H1 (cell line): ENCODE data around the gene KCNMA1. TPM values are rescaled to one million over a fixed set of nuclear protein-coding genes. Genes with fewer than 3 reads are reported as not detected.

ENCODE experiments used
- CTCF ChIA-PET: fragments of 300-600 bp; sonication (Branson Sonifier 250); formaldehyde crosslinking; loops from one replicate; lab custom pipeline; 2021; ENCODE audit not compliant: partially characterized antibody; lab: Charles Lee
- POLR2A ChIA-PET: fragments of 300-600 bp; sonication (Branson Sonifier 250); formaldehyde crosslinking; loops from one replicate; lab custom pipeline; 2021; ENCODE audit warnings: inconsistent platforms; ENCODE audit not compliant: partially characterized antibody; lab: Charles Lee
- DNase-seq, 2 experiments: peaks; one replicate each; pipeline versions ENCODE4 v3.0.0 to v3.0.0-alpha.2; 2010 to 2022; ENCODE audit warnings: low spot score in 2 of 2, low read depth in 1 of 2, mixed read lengths in 1 of 2
- FAIRE-seq: peaks from 2 replicates; lab custom pipeline; 2011; peaks lifted over from hg19 to GRCh38; lab: Jason Lieb, UNC
- H2AFZ ChIP-seq: 2 replicates; pipeline ENCODE4 v1.8.1; 2012; ENCODE audit warnings: low read length, inconsistent platforms
- H2AK5ac ChIP-seq: 2 replicates; pipeline ENCODE4 v1.6.1; 2013; ENCODE audit warnings: low read depth, low read length
- H2BK120ac ChIP-seq: replicated peaks from 2 replicates; pipeline ENCODE3; 2013; ENCODE audit warnings: low read depth, low read length, inconsistent platforms
- H2BK12ac ChIP-seq: 2 replicates; pipeline ENCODE4 v1.6.1; 2013; ENCODE audit warnings: low read depth, low read length
- H2BK15ac ChIP-seq: 2 replicates; pipeline ENCODE4 v1.6.1; 2013; ENCODE audit warnings: low read length
- H2BK20ac ChIP-seq: 2 replicates; pipeline ENCODE4 v1.6.1; 2013; ENCODE audit warnings: low read length
- H2BK5ac ChIP-seq: 2 replicates; pipeline ENCODE4 v1.6.1; 2013; ENCODE audit warnings: low read depth, low read length
- H3K14ac ChIP-seq: 2 replicates; pipeline ENCODE4 v1.6.1; 2013; ENCODE audit warnings: inconsistent platforms; ENCODE audit not compliant: insufficient read length
- H3K18ac ChIP-seq: 2 replicates; pipeline ENCODE4 v1.6.1; 2013; ENCODE audit warnings: low read length; ENCODE audit errors: extremely low read depth
- H3K23ac ChIP-seq: 2 replicates; pipeline ENCODE4 v1.6.1; 2013; ENCODE audit warnings: inconsistent platforms; ENCODE audit not compliant: insufficient read length
- H3K23me2 ChIP-seq: 2 replicates; pipeline ENCODE4 v1.6.1; 2013; ENCODE audit warnings: low read depth, low read length
- H3K27ac ChIP-seq: 2 replicates; pipeline ENCODE4 v1.6.1; 2011; ENCODE audit warnings: low read depth, low read length, inconsistent platforms
- H3K27me3 ChIP-seq, 4 experiments: replicated peaks in 1 of 4; 1 replicate in 1 of 4; 2 replicates in 3 of 4; pipeline versions ENCODE4 v1.6.1 to v1.8.1; 2011 to 2013; ENCODE audit warnings: low read length in 3 of 4, mild to moderate bottlenecking in 3 of 4, inconsistent platforms in 2 of 4, mixed read lengths in 2 of 4, moderate library complexity in 1 of 4; ENCODE audit not compliant: control insufficient read depth in 3 of 4, insufficient read depth in 3 of 4; ENCODE audit errors: extremely low read depth in 1 of 4
- H3K36me3 ChIP-seq, 4 experiments: 2 replicates each; pipeline versions ENCODE4 v1.6.1 to v1.8.1; 2011 to 2013; ENCODE audit warnings: mild to moderate bottlenecking in 4 of 4, low read length in 3 of 4, moderate library complexity in 2 of 4, control low read depth in 1 of 4, inconsistent platforms in 1 of 4; ENCODE audit not compliant: insufficient read depth in 4 of 4, control insufficient read depth in 2 of 4
- H3K4ac ChIP-seq: replicated peaks from 2 replicates; pipeline ENCODE3; 2013; ENCODE audit warnings: low read length, low read depth, mixed read lengths, inconsistent platforms; ENCODE audit not compliant: insufficient read length
- H3K4me1 ChIP-seq, 4 experiments: replicated peaks in 1 of 4; 1 replicate in 1 of 4; 2 replicates in 3 of 4; pipeline versions ENCODE4 v1.6.1 to v1.8.1; 2011 to 2013; ENCODE audit warnings: low read length in 3 of 4, inconsistent platforms in 2 of 4, mixed read lengths in 1 of 4; ENCODE audit not compliant: insufficient read depth in 4 of 4, control insufficient read depth in 3 of 4
- H3K4me2 ChIP-seq, 2 experiments: 2 replicates each; pipeline versions ENCODE4 v1.6.1 to v1.8.1; 2011 to 2013; ENCODE audit warnings: low read depth in 2 of 2, low read length in 2 of 2, control low read depth in 1 of 2, inconsistent platforms in 1 of 2, mild to moderate bottlenecking in 1 of 2; ENCODE audit not compliant: insufficient read depth in 1 of 2
- H3K4me3 ChIP-seq, 4 experiments: fragments of 200-600, 300-600 bp in 1 of 4; sonication (generic), shearing (Covaris generic), sonication (Bioruptor Twin) in 1 of 4; 2 replicates each; pipeline versions ENCODE4 v1.5.1 to v1.8.1; 2011 to 2016; ENCODE audit warnings: low read length in 4 of 4, low read depth in 3 of 4, control low read depth in 2 of 4, inconsistent platforms in 2 of 4, mild to moderate bottlenecking in 2 of 4, mixed read lengths in 1 of 4, moderate library complexity in 1 of 4; ENCODE audit not compliant: insufficient read depth in 2 of 4; ENCODE audit errors: extremely low read depth in 1 of 4
- H3K56ac ChIP-seq: replicated peaks from 2 replicates; pipeline ENCODE3; 2013; ENCODE audit warnings: low read depth, mild to moderate bottlenecking, mixed read lengths, low read length, inconsistent platforms; ENCODE audit not compliant: insufficient read length
- H3K79me1 ChIP-seq: 2 replicates; pipeline ENCODE4 v1.6.1; 2013; ENCODE audit warnings: low read depth, low read length, control low read depth
- H3K79me2 ChIP-seq, 2 experiments: 2 replicates each; pipeline versions ENCODE4 v1.6.1 to v1.8.1; 2012 to 2013; ENCODE audit warnings: low read length in 2 of 2, mild to moderate bottlenecking in 2 of 2, inconsistent platforms in 1 of 2; ENCODE audit not compliant: insufficient read depth in 2 of 2, control insufficient read depth in 1 of 2
- H3K9ac ChIP-seq, 4 experiments: replicated peaks in 1 of 4; 1 replicate in 1 of 4; 2 replicates in 3 of 4; pipeline versions ENCODE4 v1.6.1 to v1.8.1; 2011 to 2013; ENCODE audit warnings: low read depth in 3 of 4, low read length in 3 of 4, control low read depth in 2 of 4, mild to moderate bottlenecking in 2 of 4, moderate library complexity in 2 of 4, inconsistent platforms in 1 of 4; ENCODE audit errors: extremely low read depth in 1 of 4
- H3K9me3 ChIP-seq, 2 experiments: 2 replicates each; pipeline versions ENCODE4 v1.6.1 to v1.8.1; 2012 to 2013; ENCODE audit warnings: mild to moderate bottlenecking in 2 of 2, moderate library complexity in 2 of 2, control low read depth in 1 of 2, inconsistent platforms in 1 of 2, low read depth in 1 of 2, low read length in 1 of 2, mixed read lengths in 1 of 2; ENCODE audit not compliant: insufficient read depth in 2 of 2
- H4K20me1 ChIP-seq, 2 experiments: replicated peaks in 1 of 2; 2 replicates each; pipeline versions ENCODE3 to v1.8.1; 2011 to 2013; ENCODE audit warnings: inconsistent platforms in 2 of 2, low read length in 2 of 2, mild to moderate bottlenecking in 1 of 2; ENCODE audit not compliant: insufficient read depth in 2 of 2, control insufficient read depth in 1 of 2
- H4K5ac ChIP-seq: 2 replicates; pipeline ENCODE4 v1.6.1; 2013; ENCODE audit warnings: low read length, low read depth, mixed read lengths, inconsistent platforms; ENCODE audit not compliant: insufficient read length
- H4K8ac ChIP-seq: 2 replicates; pipeline ENCODE4 v1.8.0; 2013; ENCODE audit warnings: mild to moderate bottlenecking, moderate library complexity, low read length, inconsistent platforms; ENCODE audit not compliant: insufficient read depth; ENCODE audit errors: extremely low read depth
- H4K91ac ChIP-seq: replicated peaks from 2 replicates; pipeline ENCODE3; 2013; ENCODE audit warnings: low read length, mixed read lengths, inconsistent platforms; ENCODE audit not compliant: insufficient read length
- BACH1 ChIP-seq: IDR thresholded peaks from 2 replicates; pipeline ENCODE4 v1.6.1; 2012; ENCODE audit warnings: low read length, improper control_type of control experiment
- BRCA1 ChIP-seq: IDR thresholded peaks from 2 replicates; pipeline ENCODE4 v1.6.1; 2012; ENCODE audit warnings: low read depth, low read length, improper control_type of control experiment
- CEBPB ChIP-seq: IDR thresholded peaks from 2 replicates; pipeline ENCODE4 v1.6.1; 2012; ENCODE audit warnings: low read depth, low read length
- HDAC2 ChIP-seq, 2 experiments: fragments of 300-600 bp in 1 of 2; sonication (generic) in 1 of 2; IDR thresholded peaks; 2 replicates each; pipeline ENCODE4 v1.6.1; 2011 to 2012; ENCODE audit warnings: low read depth in 2 of 2, low read length in 2 of 2, mild to moderate bottlenecking in 2 of 2, moderate library complexity in 2 of 2, borderline replicate concordance in 1 of 2, inconsistent platforms in 1 of 2
- KDM4A ChIP-seq: IDR thresholded peaks from one replicate; pipeline ENCODE4 v1.7.1; 2012; ENCODE audit warnings: low read depth, mild to moderate bottlenecking, moderate library complexity, low read length, inconsistent platforms; ENCODE audit not compliant: severe bottlenecking
- POU5F1 ChIP-seq: IDR thresholded peaks from 2 replicates; pipeline ENCODE4 v1.6.1; 2011; ENCODE audit warnings: low read depth, mild to moderate bottlenecking, low read length, moderate library complexity
- RAD21 ChIP-seq, 2 experiments: IDR thresholded peaks in 1 of 2; conservative IDR thresholded peaks in 1 of 2; 2 replicates each; pipeline ENCODE4 v1.6.1; 2011; ENCODE audit warnings: low read depth in 2 of 2, low read length in 2 of 2, improper control_type of control experiment in 1 of 2, inconsistent platforms in 1 of 2, mild to moderate bottlenecking in 1 of 2, moderate library complexity in 1 of 2
- SIRT6 ChIP-seq: IDR thresholded peaks from one replicate; pipeline ENCODE4 v1.7.1; 2012; ENCODE audit warnings: low read length, inconsistent platforms
- SP2 ChIP-seq: IDR thresholded peaks from 2 replicates; pipeline ENCODE4 v1.6.1; 2012; ENCODE audit warnings: mild to moderate bottlenecking, low read length, inconsistent platforms
- TAF7 ChIP-seq: optimal IDR thresholded peaks from 2 replicates; pipeline ENCODE3; 2011; ENCODE audit warnings: low read depth, mild to moderate bottlenecking, inconsistent platforms, low read length, moderate library complexity, borderline replicate concordance
- WGBS, 2 experiments: shearing (Covaris generic) in 1 of 2; methylation state at CpG; one replicate each; pipeline versions ENCODE4 v1.1.6 to v1.1.7; 2013 to 2015; ENCODE audit warnings: low lambda C conversion rate in 2 of 2, mixed read lengths in 2 of 2, inconsistent platforms in 1 of 2, low coverage in 1 of 2, missing lambda C conversion rate in 1 of 2; ENCODE audit not compliant: insufficient replicate concordance in 2 of 2, insufficient coverage in 1 of 2, insufficient read length in 1 of 2; ENCODE audit errors: extremely low coverage in 1 of 2, missing lambda C conversion rate in 1 of 2; 5-methylcytosine and 5-hydroxymethylcytosine counted together
- polyA plus RNA-seq, 7 experiments: library from polyadenylated mRNA; depleted of rRNA in 3 of 7; stranded (reverse) in 5 of 7; unstranded in 2 of 7; fragments of >200 nt in 5 of 7; fragments of 200-250 nt in 2 of 7; gene quantifications; 1 replicate in 5 of 7; 2 replicates in 1 of 7; 4 replicates in 1 of 7; pipeline versions ENCODE4 v1.2.1 to v1.2.3, GENCODE V29; 2011 to 2013; ENCODE audit warnings: missing spikeins in 2 of 7, mixed read lengths in 2 of 7
- total RNA-seq: library from RNA; stranded (reverse); fragmentation: NEBNext Ultra II Directional; extraction: Animal tissue kit (Norgen Biotek cat#: 25700); gene quantifications from 2 replicates; pipeline ENCODE4 v1.2.1, GENCODE V29; 2021
- TF ChIP-seq, protein P1 (sequence below), 3 experiments: IDR thresholded peaks; 1 replicate in 2 of 3; 2 replicates in 1 of 3; pipeline versions ENCODE4 v1.5.1 to v1.6.1; 2011; ENCODE audit warnings: low read length in 3 of 3, mild to moderate bottlenecking in 3 of 3, inconsistent platforms in 2 of 3, low read depth in 1 of 3, moderate library complexity in 1 of 3; ENCODE audit not compliant: insufficient read depth in 1 of 3; ENCODE audit errors: control extremely low read depth in 1 of 3

KCNMA1 gene
- total and polyA plus RNA-seq, 2 of the 8 experiments (the other 6 are each of a cell fraction or from before 2014, with no cell fraction given), result 10.2 to 11.1 TPM

- H4K8ac ChIP-seq, result no peak overlapping the region
- H2AFZ ChIP-seq, result no peak overlapping the region
- no peak overlapping the region for H2BK120ac ChIP-seq
- H3K23me2 ChIP-seq, result no peaks in the 10 kb centered on the region
- no peak for FAIRE-seq
- no peak overlapping the region for H3K27ac ChIP-seq
- no peak overlapping the region for H3K4me3 ChIP-seq
- no peaks in the 10 kb centered on the region for H3K79me1 ChIP-seq
- H2BK20ac ChIP-seq, result no peak overlapping the region
- ChIA-PET POLR2A (interaction anchor here (1.5 kb wide), 1 partner anchor 9 kb away, joined by 4 read pairs; no protein-coding TSS in a partner anchor), CTCF (interaction anchor here (1.2 to 1.9 kb wide), 5 partner anchors 20 to 507 kb away, joined by 3 to 5 read pairs (median 3); no protein-coding TSS in a partner anchor)
- H3K79me2 ChIP-seq, result no peaks in the 10 kb centered on the region
- H3K14ac ChIP-seq, result no peak overlapping the region
- 91% methylated on average over 8 of the region's 8 CpGs; no CpG with 5 or more reads in 1 of the 2 experiments for WGBS, 2 experiments
- H2BK5ac ChIP-seq, result no peak overlapping the region
- no peak overlapping the region for H3K4me2 ChIP-seq
- H3K27me3 ChIP-seq, result no peaks in the 10 kb centered on the region
- no peaks in the 10 kb centered on the region for H3K9me3 ChIP-seq
- no peak overlapping the region for H3K4ac ChIP-seq
- H4K20me1 ChIP-seq, result no peaks in the 10 kb centered on the region
- no peak overlapping the region for H4K5ac ChIP-seq
- no peak overlapping the region for H3K9ac ChIP-seq
- no peak overlapping the region for H4K91ac ChIP-seq
- no peak overlapping the region for H3K56ac ChIP-seq
- H3K23ac ChIP-seq, result no peak overlapping the region
- no peak overlapping the region for H2BK12ac ChIP-seq
- peak in 1 of 2 experiments; percentile 35 for DNase-seq
- H3K18ac ChIP-seq, result no peak overlapping the region
- H2BK15ac ChIP-seq, result no peak overlapping the region
- no peak overlapping the region for H2AK5ac ChIP-seq
- H3K4me1 ChIP-seq, result peaks cover 0 to 11% (median 4%) of the 10 kb centered on the region in 4 experiments; a peak in 6 of 7 replicates
- no peaks in the 10 kb centered on the region for H3K36me3 ChIP-seq
- TF ChIP-seq BACH1 (no peak), CEBPB (no peak), SP2 (no peak), KDM4A (no peak), TAF7 (no peak), POU5F1 (no peak), RAD21 (IDR thresholded peaks at IDR 0.05 in 1 of 2, conservative IDR thresholded peaks at IDR 0.05 in 1 of 2; ENCODE audit: low read depth in 2 of 2, low read length in 2 of 2) (no peak), HDAC2 (IDR thresholded peaks at IDR 0.05; ENCODE audit: borderline replicate concordance in 1 of 2, low read depth in 2 of 2, low read length in 2 of 2) (no peak), SIRT6 (no peak), BRCA1 (no peak)
- TF ChIP-seq, protein P1, sequence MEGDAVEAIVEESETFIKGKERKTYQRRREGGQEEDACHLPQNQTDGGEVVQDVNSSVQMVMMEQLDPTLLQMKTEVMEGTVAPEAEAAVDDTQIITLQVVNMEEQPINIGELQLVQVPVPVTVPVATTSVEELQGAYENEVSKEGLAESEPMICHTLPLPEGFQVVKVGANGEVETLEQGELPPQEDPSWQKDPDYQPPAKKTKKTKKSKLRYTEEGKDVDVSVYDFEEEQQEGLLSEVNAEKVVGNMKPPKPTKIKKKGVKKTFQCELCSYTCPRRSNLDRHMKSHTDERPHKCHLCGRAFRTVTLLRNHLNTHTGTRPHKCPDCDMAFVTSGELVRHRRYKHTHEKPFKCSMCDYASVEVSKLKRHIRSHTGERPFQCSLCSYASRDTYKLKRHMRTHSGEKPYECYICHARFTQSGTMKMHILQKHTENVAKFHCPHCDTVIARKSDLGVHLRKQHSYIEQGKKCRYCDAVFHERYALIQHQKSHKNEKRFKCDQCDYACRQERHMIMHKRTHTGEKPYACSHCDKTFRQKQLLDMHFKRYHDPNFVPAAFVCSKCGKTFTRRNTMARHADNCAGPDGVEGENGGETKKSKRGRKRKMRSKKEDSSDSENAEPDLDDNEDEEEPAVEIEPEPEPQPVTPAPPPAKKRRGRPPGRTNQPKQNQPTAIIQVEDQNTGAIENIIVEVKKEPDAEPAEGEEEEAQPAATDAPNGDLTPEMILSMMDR (IDR thresholded peaks at IDR 0.05; ENCODE audit: control extremely low read depth in 1 of 3, insufficient read depth in 1 of 3, low read depth in 1 of 3, low read length in 3 of 3), result no peak
Observed at GRCh38 chr10:77680811-77681210, 43.2 kb upstream of the KCNMA1 start.
